Measurements from ENCODE around the gene TXNIP. TPM values are rescaled to one million over a fixed set of nuclear protein-coding genes. Genes with fewer than 3 reads are reported as not detected.

Gene TXNIP
- total RNA-seq, 1 donor from 2014 or later = 1,858 TPM

DNA sequence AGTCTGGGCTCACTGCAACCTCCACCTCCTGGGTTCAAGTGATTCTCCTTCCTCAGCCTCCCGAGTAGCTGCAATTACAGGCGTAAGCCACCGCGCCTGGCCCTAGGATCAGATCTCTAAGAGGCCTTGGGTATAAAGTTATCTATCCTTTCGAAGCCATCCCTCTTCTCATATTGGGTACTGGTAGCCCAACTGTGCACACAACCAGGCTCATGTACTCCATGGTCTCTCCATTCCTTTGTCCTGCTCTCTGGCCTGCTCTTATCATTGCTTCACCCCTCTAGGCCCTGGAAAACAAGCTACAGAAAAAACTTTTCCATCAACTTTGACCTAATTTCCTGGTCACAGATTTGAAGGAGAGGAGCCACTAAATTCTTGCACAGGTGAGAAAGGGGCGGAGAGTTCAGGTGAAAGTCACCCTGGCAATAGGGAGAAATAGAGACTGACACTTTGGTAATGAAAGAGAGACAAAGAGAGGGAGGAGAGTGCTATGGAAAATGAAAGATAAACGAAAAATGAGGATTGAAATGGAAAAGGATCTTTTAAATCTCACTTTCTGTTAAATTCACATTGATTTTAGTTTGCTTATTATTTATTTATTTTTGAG lies 6.0 kb downstream of the TXNIP start:
- no peaks in the 10 kb centered on the region for H3K9me3 ChIP-seq
- peaks cover 19 to 34% of the 10 kb centered on the region in 2 donors for H3K36me3 ChIP-seq
- H3K4me3 ChIP-seq = no peak overlapping the region
- TF ChIP-seq, protein P1, sequence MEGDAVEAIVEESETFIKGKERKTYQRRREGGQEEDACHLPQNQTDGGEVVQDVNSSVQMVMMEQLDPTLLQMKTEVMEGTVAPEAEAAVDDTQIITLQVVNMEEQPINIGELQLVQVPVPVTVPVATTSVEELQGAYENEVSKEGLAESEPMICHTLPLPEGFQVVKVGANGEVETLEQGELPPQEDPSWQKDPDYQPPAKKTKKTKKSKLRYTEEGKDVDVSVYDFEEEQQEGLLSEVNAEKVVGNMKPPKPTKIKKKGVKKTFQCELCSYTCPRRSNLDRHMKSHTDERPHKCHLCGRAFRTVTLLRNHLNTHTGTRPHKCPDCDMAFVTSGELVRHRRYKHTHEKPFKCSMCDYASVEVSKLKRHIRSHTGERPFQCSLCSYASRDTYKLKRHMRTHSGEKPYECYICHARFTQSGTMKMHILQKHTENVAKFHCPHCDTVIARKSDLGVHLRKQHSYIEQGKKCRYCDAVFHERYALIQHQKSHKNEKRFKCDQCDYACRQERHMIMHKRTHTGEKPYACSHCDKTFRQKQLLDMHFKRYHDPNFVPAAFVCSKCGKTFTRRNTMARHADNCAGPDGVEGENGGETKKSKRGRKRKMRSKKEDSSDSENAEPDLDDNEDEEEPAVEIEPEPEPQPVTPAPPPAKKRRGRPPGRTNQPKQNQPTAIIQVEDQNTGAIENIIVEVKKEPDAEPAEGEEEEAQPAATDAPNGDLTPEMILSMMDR (IDR thresholded peaks at IDR 0.05) = peak in 1 of 3 experiments; percentile 18
- TF ChIP-seq POLR2AphosphoS5 (IDR thresholded peaks at IDR 0.05; ENCODE audit: insufficient read depth in 1 of 2, low read depth in 1 of 2) (peak; percentile 8), POLR2A (IDR thresholded peaks at IDR 0.05) (no peak)
- peak in 1 of 2 donors; percentile 87 for DNase-seq (ENCODE audit: extremely low spot score in 2 of 2)
- intact Hi-C loops (cut with DNase I) = no loop called here
- H3K4me1 ChIP-seq = peaks cover 34% of the 10 kb centered on the region
- peak overlapping the region; percentile 96 for H3K27ac ChIP-seq
- H3K27me3 ChIP-seq = no peaks in the 10 kb centered on the region

DNA sequence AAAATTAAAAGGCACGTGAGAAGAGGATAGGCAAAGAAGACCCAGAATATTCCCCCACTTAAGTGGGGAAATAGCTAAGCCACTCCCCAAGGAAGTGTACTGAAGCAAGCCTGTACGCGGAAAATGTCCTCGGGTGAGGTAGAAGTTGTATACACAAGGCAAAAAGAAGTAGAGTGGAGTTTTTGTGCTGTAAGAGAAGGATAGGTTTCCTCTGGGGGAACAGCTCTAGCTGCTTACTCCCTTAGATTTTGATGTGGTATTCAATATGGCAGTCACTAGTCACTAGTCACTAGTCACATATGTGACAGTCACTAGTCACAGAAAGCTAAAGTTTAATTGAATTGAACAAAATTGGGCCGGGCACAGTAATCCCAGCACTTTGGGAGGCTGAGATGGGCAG lies 7.6 kb downstream of the TXNIP start:
- H3K4me3 ChIP-seq = no peak overlapping the region
- no peaks in the 10 kb centered on the region for H3K27me3 ChIP-seq
- H3K27ac ChIP-seq = peak overlapping the region; percentile 96
- H3K4me1 ChIP-seq = peaks cover 49% of the 10 kb centered on the region
- DNase-seq (ENCODE audit: extremely low spot score in 2 of 2) = no peak
- TF ChIP-seq POLR2A (IDR thresholded peaks at IDR 0.05) = no peak
- TF ChIP-seq POLR2AphosphoS5 (IDR thresholded peaks at IDR 0.05; ENCODE audit: insufficient read depth in 1 of 2, low read depth in 1 of 2) = no peak
- TF ChIP-seq, protein P1 (IDR thresholded peaks at IDR 0.05) = no peak
- H3K36me3 ChIP-seq = peaks cover 10 to 19% of the 10 kb centered on the region in 2 donors
- H3K9me3 ChIP-seq = no peaks in the 10 kb centered on the region
- intact Hi-C loops (cut with DNase I) = no loop called here

DNA sequence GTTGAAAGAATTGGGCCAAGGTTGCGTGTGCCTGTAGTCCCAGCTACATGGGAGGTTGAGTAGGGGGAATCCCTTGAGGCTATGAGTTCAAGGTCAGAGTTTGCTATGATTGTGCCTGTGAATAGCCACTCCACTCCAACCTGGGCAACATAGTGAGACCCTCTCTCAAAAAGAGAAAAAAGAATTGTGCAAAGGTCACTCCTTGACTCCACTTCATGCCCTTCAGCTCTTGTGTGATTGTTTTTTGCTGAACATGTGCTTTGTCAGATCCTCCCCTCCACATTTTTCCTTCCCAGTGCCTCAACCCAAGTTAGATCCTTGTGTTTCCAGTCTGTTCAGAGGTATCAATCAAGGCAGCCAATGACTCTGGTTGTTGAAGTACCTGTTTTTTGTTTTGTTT lies 8.5 kb downstream of the TXNIP start:
- intact Hi-C loops (cut with DNase I) = no loop called here
- H3K4me3 ChIP-seq = no peak overlapping the region
- TF ChIP-seq, protein P1 (IDR thresholded peaks at IDR 0.05) = no peak
- no peak for TF ChIP-seq POLR2A (IDR thresholded peaks at IDR 0.05)
- no peak for TF ChIP-seq POLR2AphosphoS5 (IDR thresholded peaks at IDR 0.05; ENCODE audit: insufficient read depth in 1 of 2, low read depth in 1 of 2)
- peaks cover 47% of the 10 kb centered on the region for H3K4me1 ChIP-seq
- H3K27me3 ChIP-seq = no peaks in the 10 kb centered on the region
- peaks cover 1 to 10% of the 10 kb centered on the region in 2 donors for H3K36me3 ChIP-seq
- no peak for DNase-seq (ENCODE audit: extremely low spot score in 2 of 2)
- peak overlapping the region; percentile 96 for H3K27ac ChIP-seq
- H3K9me3 ChIP-seq = no peaks in the 10 kb centered on the region

GRCh38 chr1:145986551-145986950 lies 9.8 kb downstream of the TXNIP start:
- H3K4me3 ChIP-seq = no peak overlapping the region
- peaks cover 34% of the 10 kb centered on the region for H3K4me1 ChIP-seq
- no peak for DNase-seq (ENCODE audit: extremely low spot score in 2 of 2)
- no peaks in the 10 kb centered on the region for H3K9me3 ChIP-seq
- intact Hi-C loops (cut with DNase I) = no loop called here
- TF ChIP-seq POLR2AphosphoS5 (IDR thresholded peaks at IDR 0.05; ENCODE audit: insufficient read depth in 1 of 2, low read depth in 1 of 2) = no peak
- TF ChIP-seq, protein P1 (IDR thresholded peaks at IDR 0.05) = no peak
- no peak for TF ChIP-seq POLR2A (IDR thresholded peaks at IDR 0.05)
- no peaks in the 10 kb centered on the region for H3K36me3 ChIP-seq
- peak overlapping the region; percentile 83 for H3K27ac ChIP-seq
- no peaks in the 10 kb centered on the region for H3K27me3 ChIP-seq

Data from vagina (tissue), 2 donors.